Osteoblast (primary cell): ENCODE measurements around the gene RASIP1. TPM values are rescaled to one million over a fixed set of nuclear protein-coding genes. Genes with fewer than 3 reads are reported as not detected.
"Not testable (repeated sequence)": the region's sequence is repeated elsewhere in the genome, so short reads cannot be mapped to it uniquely, and the experiment has no call there.

ENCODE experiments used
- DNase-seq: peaks from one replicate; pipeline ENCODE4 v3.0.0; 2011; ENCODE audit warnings: low spot score, mixed read lengths; ENCODE audit not compliant: insufficient read length; ENCODE audit errors: missing footprints
- H2AFZ ChIP-seq: 2 replicates; pipeline ENCODE4 v1.6.0; 2011; ENCODE audit warnings: mild to moderate bottlenecking, low read length
- H3K27ac ChIP-seq: 2 replicates; pipeline ENCODE4 v1.5.1; 2011; ENCODE audit warnings: mild to moderate bottlenecking, low read depth, low read length, moderate library complexity
- H3K27me3 ChIP-seq: 2 replicates; pipeline ENCODE4 v1.6.0; 2012; ENCODE audit warnings: mild to moderate bottlenecking, control low read depth, inconsistent platforms, low read length, moderate library complexity; ENCODE audit not compliant: insufficient read depth
- H3K36me3 ChIP-seq: 2 replicates; pipeline ENCODE4 v1.5.1; 2011; ENCODE audit warnings: mild to moderate bottlenecking, low read length, control low read depth, moderate library complexity; ENCODE audit not compliant: insufficient read depth
- H3K4me1 ChIP-seq: 2 replicates; pipeline ENCODE4 v1.5.1; 2011; ENCODE audit warnings: mild to moderate bottlenecking, low read length, control low read depth, moderate library complexity; ENCODE audit not compliant: insufficient read depth
- H3K4me2 ChIP-seq: 2 replicates; pipeline ENCODE4 v1.6.0; 2011; ENCODE audit warnings: mild to moderate bottlenecking, low read length; ENCODE audit not compliant: insufficient read depth
- H3K4me3 ChIP-seq: fragments of 200-600 bp; sonication (generic); 3 replicates; pipeline ENCODE4 v1.5.1; 2012; ENCODE audit warnings: mild to moderate bottlenecking, low read length, inconsistent platforms; ENCODE audit not compliant: insufficient read depth
- H3K79me2 ChIP-seq: 2 replicates; pipeline ENCODE4 v1.6.0; 2012; ENCODE audit warnings: mild to moderate bottlenecking, low read length, control low read depth, inconsistent platforms; ENCODE audit not compliant: insufficient read depth
- H3K9me3 ChIP-seq: 2 replicates; pipeline ENCODE4 v1.5.1; 2011; ENCODE audit warnings: low read depth, low read length, control low read depth
- H4K20me1 ChIP-seq: 2 replicates; pipeline ENCODE4 v1.6.0; 2012; ENCODE audit warnings: mild to moderate bottlenecking, low read length, control low read depth; ENCODE audit not compliant: insufficient read depth
- CTCF ChIP-seq: IDR thresholded peaks from 2 replicates; pipeline ENCODE4 v1.5.1; 2011; ENCODE audit warnings: mild to moderate bottlenecking, low read depth, low read length, moderate library complexity; ENCODE audit errors: extremely low read depth
- total RNA-seq: library from RNA; depleted of rRNA; stranded (reverse); fragments of >200 nt; gene quantifications from 2 replicates; pipeline ENCODE4 v1.2.3, GENCODE V29; 2012

Gene RASIP1
- total RNA-seq, 1 donor = 3.6 TPM

DNA sequence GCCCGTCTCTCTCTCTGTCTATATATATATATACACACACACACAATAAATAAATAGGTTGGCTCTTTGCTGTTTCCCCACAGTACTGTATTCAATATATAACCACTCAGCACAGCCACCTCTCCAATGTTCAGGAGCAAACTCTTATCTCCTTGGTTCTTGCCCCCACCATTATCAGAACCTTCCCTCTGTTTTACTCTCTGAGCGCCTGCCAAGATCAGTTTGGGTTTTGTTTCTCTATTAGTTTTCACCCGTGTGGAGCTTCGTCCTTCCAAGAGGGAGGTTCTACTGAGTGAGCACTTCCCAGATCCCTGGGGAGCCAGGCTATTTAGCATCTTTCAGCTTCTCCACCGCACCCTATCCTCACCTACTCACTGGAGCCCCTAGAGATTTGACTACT is 25.4 kb upstream of the RASIP1 start:
- not testable (repeated sequence) for H3K9me3 ChIP-seq, H2AFZ ChIP-seq, H3K27ac ChIP-seq, H4K20me1 ChIP-seq, H3K36me3 ChIP-seq, DNase-seq, H3K4me2 ChIP-seq, H3K79me2 ChIP-seq, H3K4me3 ChIP-seq
- H3K27me3 ChIP-seq = peaks cover 34% of the 10 kb centered on the region
- H3K4me1 ChIP-seq = peaks cover 12% of the 10 kb centered on the region

DNA sequence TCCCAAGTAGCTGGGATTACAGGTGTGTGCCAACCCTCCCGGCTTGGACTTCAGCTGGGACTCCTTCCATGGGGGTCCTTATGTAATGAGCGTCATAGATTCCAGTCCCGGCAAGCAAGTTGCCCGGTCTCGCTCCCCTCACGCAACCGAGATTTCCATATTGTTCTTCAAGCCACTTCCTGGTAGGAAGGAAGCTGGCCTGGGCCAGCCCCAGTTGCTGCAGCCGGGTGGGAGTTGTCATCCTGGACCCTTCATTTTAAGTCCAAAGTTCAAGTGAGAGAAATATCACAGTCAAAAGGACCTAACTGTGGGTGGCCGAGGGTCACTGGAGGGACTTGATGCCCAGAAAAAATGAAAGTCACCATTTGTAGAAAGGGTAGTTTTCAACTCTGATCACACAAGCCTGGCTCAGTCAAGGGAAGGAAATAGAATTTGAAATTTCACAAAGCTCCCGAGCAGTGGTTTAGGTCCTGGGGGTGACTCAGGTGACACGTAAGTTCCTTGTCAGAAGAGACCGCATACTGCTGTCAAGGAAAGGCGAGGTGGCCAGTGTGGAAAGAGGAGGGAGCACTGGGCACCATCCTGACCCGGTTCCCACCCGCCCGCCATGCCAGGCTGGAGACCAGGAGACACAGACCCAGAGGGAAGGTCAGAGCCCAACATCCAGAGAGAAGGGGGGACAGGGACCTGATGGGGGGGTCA is 20.2 kb upstream of the RASIP1 start:
- Histone ChIP-seq H3K9me3 (no peaks in the 10 kb centered on the region), H3K4me3 (no peak overlapping the region), H2AFZ (no peak overlapping the region), H4K20me1 (no peaks in the 10 kb centered on the region), H3K79me2 (no peaks in the 10 kb centered on the region), H3K27ac (no peak overlapping the region), H3K4me1 (no peaks in the 10 kb centered on the region), H3K4me2 (no peak overlapping the region), H3K27me3 (peaks cover 24% of the 10 kb centered on the region), H3K36me3 (no peaks in the 10 kb centered on the region)
- no peak for TF ChIP-seq CTCF
- peak; percentile 55 for DNase-seq

GRCh38 chr19:48757741-48758144 is 17.3 kb upstream of the RASIP1 start:
- DNase-seq = peak; percentile 45

GRCh38 chr19:48757089-48757675 is 16.8 kb upstream of the RASIP1 start:
- Histone ChIP-seq H3K4me2 (no peak overlapping the region), H3K27me3 (peaks cover 26% of the 10 kb centered on the region), H3K27ac (no peak overlapping the region), H3K4me3 (no peak overlapping the region), H4K20me1 (no peaks in the 10 kb centered on the region), H3K36me3 (no peaks in the 10 kb centered on the region), H2AFZ (no peak overlapping the region), H3K4me1 (no peaks in the 10 kb centered on the region), H3K79me2 (no peaks in the 10 kb centered on the region), H3K9me3 (no peaks in the 10 kb centered on the region)
- DNase-seq = peak; percentile 69
- no peak for TF ChIP-seq CTCF

More at GRCh38 chr19:48757741-48758144, 17.3 kb upstream of the RASIP1 start:
- H3K27me3 ChIP-seq = peaks cover 26% of the 10 kb centered on the region
- no peaks in the 10 kb centered on the region for H3K36me3 ChIP-seq
- no peaks in the 10 kb centered on the region for H3K9me3 ChIP-seq
- H3K4me3 ChIP-seq = no peak overlapping the region
- no peaks in the 10 kb centered on the region for H3K4me1 ChIP-seq
- no peaks in the 10 kb centered on the region for H3K79me2 ChIP-seq
- H3K4me2 ChIP-seq = no peak overlapping the region
- H2AFZ ChIP-seq = no peak overlapping the region
- no peak overlapping the region for H3K27ac ChIP-seq
- H4K20me1 ChIP-seq = no peaks in the 10 kb centered on the region
- TF ChIP-seq CTCF = no peak
